CD1c-positive myeloid dendritic cell (primary cell): Measurements from ENCODE around the gene SERPINB10.

Experiments
- DNase-seq: peaks from one replicate; pipeline ENCODE4 v3.0.0-alpha.2; 2016; ENCODE audit errors: extremely low spot score

SERPINB10 gene

GRCh38 chr18:63947051-63947790, 39.5 kb downstream of the SERPINB10 start:
- DNase-seq, result no peak

GRCh38 chr18:63949068-63949737, 41.4 kb downstream of the SERPINB10 start, which contains the start of gene HMSD:
TSS of gene HMSD (plus strand) at chr18:63949301. CDS start at chr18:63953456, 4,155 bp downstream.
- DNase-seq, result peak; percentile 71

- no peak for DNase-seq
Measured at GRCh38 chr18:63951302-63951705, 43.5 kb downstream of the SERPINB10 start.

GRCh38 chr18:63953811-63954210, 46.1 kb downstream of the SERPINB10 start:
- DNase-seq, result no peak

- DNase-seq, result no peak
Measured at GRCh38 chr18:63956755-63957154, 49.0 kb downstream of the SERPINB10 start.

- no peak for DNase-seq
Measured at GRCh38 chr18:63960891-63961290, 53.1 kb downstream of the SERPINB10 start.

GRCh38 chr18:63961435-63961980, 53.8 kb downstream of the SERPINB10 start:
- DNase-seq, result peak; percentile 50

GRCh38 chr18:63962137-63962536, 54.4 kb downstream of the SERPINB10 start:
- no peak for DNase-seq

GRCh38 chr18:63963615-63964256, 56.0 kb downstream of the SERPINB10 start:
- peak; percentile 72 for DNase-seq

- no peak for DNase-seq
Measured at GRCh38 chr18:63964908-63965307, 57.1 kb downstream of the SERPINB10 start.

- no peak for DNase-seq
Measured at GRCh38 chr18:63965716-63966330, 58.1 kb downstream of the SERPINB10 start.

- DNase-seq, result peak; percentile 91
Measured at GRCh38 chr18:63969942-63970808, 62.4 kb downstream of the SERPINB10 start, which contains the start of gene SERPINB8. TSS of gene SERPINB8 (plus strand) at chr18:63970081. CDS start at chr18:63978309, 8,228 bp downstream.

- no peak for DNase-seq
Measured at GRCh38 chr18:63970809-63971205, 63.0 kb downstream of the SERPINB10 start.

GRCh38 chr18:63971320-63972001, 63.7 kb downstream of the SERPINB10 start:
- DNase-seq, result no peak

- no peak for DNase-seq
Measured at GRCh38 chr18:63972002-63972376, 64.2 kb downstream of the SERPINB10 start.

- peak; percentile 47 for DNase-seq
Measured at GRCh38 chr18:63974991-63975390, 67.2 kb downstream of the SERPINB10 start.

GRCh38 chr18:63975628-63976027, 67.9 kb downstream of the SERPINB10 start:
- DNase-seq, result peak; percentile 73

GRCh38 chr18:63977040-63977439, 69.3 kb downstream of the SERPINB10 start:
- DNase-seq, result no peak

GRCh38 chr18:63979409-63979920, 71.7 kb downstream of the SERPINB10 start:
- DNase-seq, result peak; percentile 77

- no peak for DNase-seq
Measured at GRCh38 chr18:63980027-63980426, 72.3 kb downstream of the SERPINB10 start.
